ENCODE data around the gene ATP6V0A4. TPM values are rescaled to one million over a fixed set of nuclear protein-coding genes. Genes with fewer than 3 reads are reported as not detected.

ATP6V0A4 gene
- total and polyA plus RNA-seq, 2 of the 13 experiments (the other 11 are each of a cell fraction or from before 2014, with no cell fraction given), result 0.24 to 0.25 TPM

- FAIRE-seq, result no peak
- in situ Hi-C loops (cut with HindIII; ENCODE audit: extremely low pct_ligation_motif_present, low pct_unique_long_range_greater_than_20kb), result no loop called here
Measured at GRCh38 chr7:138825049-138825721, 27.2 kb upstream of the ATP6V0A4 start.

More at GRCh38 chr7:138825049-138825721, 27.2 kb upstream of the ATP6V0A4 start:
- Histone ChIP-seq H3K36me3 (replicated peaks in 1 of 2; ENCODE audit: control insufficient read depth in 1 of 2, insufficient read depth in 2 of 2, low read length in 2 of 2) (no peaks in the 10 kb centered on the region), H3K27ac (ENCODE audit: extremely low read length, insufficient read depth, low read length) (no peak overlapping the region), H3K27me3 (ENCODE audit: control insufficient read depth in 1 of 2, insufficient read depth in 2 of 2, low read length in 2 of 2) (no peaks in the 10 kb centered on the region), H4K20me1 (ENCODE audit: insufficient read depth, low read length) (no peaks in the 10 kb centered on the region), H3K9me3 (ENCODE audit: low read length) (no peaks in the 10 kb centered on the region), H3K79me2 (ENCODE audit: insufficient read depth, low read length) (no peaks in the 10 kb centered on the region), H3K4me2 (ENCODE audit: low read depth, low read length) (no peak overlapping the region), H2AFZ (ENCODE audit: low read length) (no peak overlapping the region), H3K4me1 (ENCODE audit: insufficient read depth, low read length) (peaks cover 33% of the 10 kb centered on the region), H3K9ac (ENCODE audit: insufficient read depth, low read depth, low read length) (no peak overlapping the region), H3K4me3 (replicated peaks in 1 of 3; ENCODE audit: insufficient read depth in 1 of 3, low read depth in 2 of 3, low read length in 3 of 3) (no peak overlapping the region)
- ChIA-PET CTCF (ENCODE audit: low intra/inter-chr PET ratio, low total read pairs) (no interaction called here), POLR2A (no interaction called here)
- no peak for DNase-seq (ENCODE audit: low spot score)
- intact Hi-C loops (cut with micrococcal nuclease; ENCODE audit: unreplicated experiment), result no loop called here
- BruUV-seq (replicated peaks), result no TSS peak
- 59% methylated on average over 11 of the region's 11 CpGs for WGBS (ENCODE audit: low lambda C conversion rate)
- ATAC-seq, result no peak
- no peak for TF ChIP-seq NFATC3 (CRISPR knock-in tag; IDR thresholded peaks at IDR 0.05)
- TF ChIP-seq ZNF451 (CRISPR knock-in tag; IDR thresholded peaks at IDR 0.05), result no peak
- no peak for TF ChIP-seq ATF4 (CRISPR knock-in tag; IDR thresholded peaks at IDR 0.05)
- no peak for TF ChIP-seq NKX3-1 (CRISPR knock-in tag; IDR thresholded peaks at IDR 0.05)
- no peak for TF ChIP-seq GATAD1 (CRISPR knock-in tag; IDR thresholded peaks at IDR 0.05)
- TF ChIP-seq NR0B2 (CRISPR knock-in tag; IDR thresholded peaks at IDR 0.05), result no peak
- TF ChIP-seq ZNF335 (CRISPR knock-in tag; IDR thresholded peaks at IDR 0.05), result no peak
- no peak for TF ChIP-seq TRIM24 (CRISPR knock-in tag; IDR thresholded peaks at IDR 0.05)
- no peak for TF ChIP-seq ZNF260 (CRISPR knock-in tag; IDR thresholded peaks at IDR 0.05; ENCODE audit: borderline replicate concordance, low read depth)
- no peak for TF ChIP-seq PLSCR1 (CRISPR knock-in tag; IDR thresholded peaks at IDR 0.05; ENCODE audit: borderline replicate concordance)

Measured in HepG2 (cell line).